Epithelial cell of esophagus (primary cell): Measurements from ENCODE around the gene POPDC2.
A peak's percentile ranks its signal among the peaks of the same experiment; 100 is the strongest.

Experiments used
- DNase-seq: peaks from one replicate; pipeline ENCODE4 v3.0.0; 2010; ENCODE audit warnings: low read depth
- H3K4me3 ChIP-seq: 2 replicates; pipeline ENCODE4 v1.5.1; 2011; ENCODE audit warnings: mild to moderate bottlenecking, low read length, control low read depth
- CTCF ChIP-seq: IDR thresholded peaks from 2 replicates; pipeline ENCODE4 v1.5.1; 2011; ENCODE audit warnings: low read depth, mild to moderate bottlenecking, low read length, control low read depth, inconsistent platforms; ENCODE audit not compliant: insufficient read depth; ENCODE audit errors: missing control alignments

The POPDC2 gene

GRCh38 chr3:119632829-119633228 is 27.6 kb downstream of the POPDC2 start:
- TF ChIP-seq CTCF: no peak
- no peak for DNase-seq

GRCh38 chr3:119632216-119632615 is 28.2 kb downstream of the POPDC2 start:
- H3K4me3 ChIP-seq: no peak overlapping the region
- no peak for TF ChIP-seq CTCF
- DNase-seq: no peak

More at GRCh38 chr3:119632829-119633228, 27.6 kb downstream of the POPDC2 start:
- H3K4me3 ChIP-seq: no peak overlapping the region

- no peak for TF ChIP-seq CTCF
These were observed 28.9 kb downstream of the POPDC2 start for GRCh38 chr3:119631516-119631915.

GRCh38 chr3:119630880-119631329 is 29.5 kb downstream of the POPDC2 start:
- no peak for TF ChIP-seq CTCF
- DNase-seq: no peak
- no peak overlapping the region for H3K4me3 ChIP-seq

More at GRCh38 chr3:119631516-119631915, 28.9 kb downstream of the POPDC2 start:
- H3K4me3 ChIP-seq: no peak overlapping the region
- no peak for DNase-seq

GRCh38 chr3:119630128-119630879 is 30.1 kb downstream of the POPDC2 start:
- TF ChIP-seq CTCF: no peak
- peak; percentile 69 for DNase-seq

GRCh38 chr3:119628816-119629445 is 31.5 kb downstream of the POPDC2 start:
- H3K4me3 ChIP-seq: no peak overlapping the region
- TF ChIP-seq CTCF: no peak
- DNase-seq: no peak

More at GRCh38 chr3:119630128-119630879, 30.1 kb downstream of the POPDC2 start:
- no peak overlapping the region for H3K4me3 ChIP-seq
